LNCAP (cell line): ENCODE measurements around the gene SLC12A3.

Experiments
- CTCF ChIP-seq: fragments of 450-650 bp; IDR thresholded peaks from 2 replicates; pipeline ENCODE4 v1.5.1; 2017; ENCODE audit warnings: mild to moderate bottlenecking

Gene SLC12A3

GRCh38 chr16:56882077-56882800, 17.2 kb downstream of the SLC12A3 start:
- no peak for TF ChIP-seq CTCF

- TF ChIP-seq CTCF: no peak
These were observed 18.6 kb downstream of the SLC12A3 start for GRCh38 chr16:56883586-56883985.

GRCh38 chr16:56884026-56884582, 19.1 kb downstream of the SLC12A3 start:
- no peak for TF ChIP-seq CTCF

- no peak for TF ChIP-seq CTCF
These were observed 20.6 kb downstream of the SLC12A3 start for GRCh38 chr16:56885446-56886162.

- no peak for TF ChIP-seq CTCF
These were observed 21.3 kb downstream of the SLC12A3 start for GRCh38 chr16:56886296-56886695.

GRCh38 chr16:56886826-56887225, 21.8 kb downstream of the SLC12A3 start:
- TF ChIP-seq CTCF: no peak

GRCh38 chr16:56888806-56889205, 23.8 kb downstream of the SLC12A3 start:
- TF ChIP-seq CTCF: no peak
